Measurements from ENCODE around the gene HMGCS1.

Gene HMGCS1

GRCh38 chr5:43245724-43246385 lies 67.4 kb downstream of the HMGCS1 start:
- TF ChIP-seq CTCF (IDR thresholded peaks at IDR 0.05; ENCODE audit: low read depth, low read length) = no peak
- H3K4me3 ChIP-seq (ENCODE audit: low read depth, low read length) = no peak overlapping the region
- DNase-seq (ENCODE audit: low read depth, low spot score) = no peak
- in situ Hi-C loops (cut with HindIII; ENCODE audit: low sequenced_read_pairs) = no loop called here

- no peak for TF ChIP-seq CTCF (IDR thresholded peaks at IDR 0.05; ENCODE audit: low read depth, low read length)
- no peak for DNase-seq (ENCODE audit: low read depth, low spot score)
- in situ Hi-C loops (cut with HindIII; ENCODE audit: low sequenced_read_pairs) = no loop called here
- H3K4me3 ChIP-seq (ENCODE audit: low read depth, low read length) = no peak overlapping the region
These were observed 68.2 kb downstream of the HMGCS1 start for GRCh38 chr5:43244823-43245565.

GRCh38 chr5:43243270-43243669 lies 69.9 kb downstream of the HMGCS1 start:
- no peak overlapping the region for H3K4me3 ChIP-seq (ENCODE audit: low read depth, low read length)
- no peak for DNase-seq (ENCODE audit: low read depth, low spot score)
- in situ Hi-C loops (cut with HindIII; ENCODE audit: low sequenced_read_pairs) = no loop called here
- TF ChIP-seq CTCF (IDR thresholded peaks at IDR 0.05; ENCODE audit: low read depth, low read length) = no peak

- H3K4me3 ChIP-seq (ENCODE audit: low read depth, low read length) = no peak overlapping the region
- TF ChIP-seq CTCF (IDR thresholded peaks at IDR 0.05; ENCODE audit: low read depth, low read length) = no peak
- DNase-seq (ENCODE audit: low read depth, low spot score) = no peak
- in situ Hi-C loops (cut with HindIII; ENCODE audit: low sequenced_read_pairs) = no loop called here
These were observed 71.0 kb downstream of the HMGCS1 start for GRCh38 chr5:43242196-43242595.

Data from astrocyte of the spinal cord (primary cell).